Endometrium (tissue), 2 donors: Measurements from ENCODE around the gene MIPEP.
A peak's percentile ranks its signal among the peaks of the same experiment; 100 is the strongest.
"Not testable (repeated sequence)": the region's sequence is repeated elsewhere in the genome, so short reads cannot be mapped to it uniquely, and the experiment has no call there.

ENCODE experiments used
- FAIRE-seq: peaks from 2 replicates; lab custom pipeline; 2012; peaks lifted over from hg19 to GRCh38; lab: Jason Lieb, UNC
- donor health status: control.
- donor health status: control.

Gene MIPEP

DNA sequence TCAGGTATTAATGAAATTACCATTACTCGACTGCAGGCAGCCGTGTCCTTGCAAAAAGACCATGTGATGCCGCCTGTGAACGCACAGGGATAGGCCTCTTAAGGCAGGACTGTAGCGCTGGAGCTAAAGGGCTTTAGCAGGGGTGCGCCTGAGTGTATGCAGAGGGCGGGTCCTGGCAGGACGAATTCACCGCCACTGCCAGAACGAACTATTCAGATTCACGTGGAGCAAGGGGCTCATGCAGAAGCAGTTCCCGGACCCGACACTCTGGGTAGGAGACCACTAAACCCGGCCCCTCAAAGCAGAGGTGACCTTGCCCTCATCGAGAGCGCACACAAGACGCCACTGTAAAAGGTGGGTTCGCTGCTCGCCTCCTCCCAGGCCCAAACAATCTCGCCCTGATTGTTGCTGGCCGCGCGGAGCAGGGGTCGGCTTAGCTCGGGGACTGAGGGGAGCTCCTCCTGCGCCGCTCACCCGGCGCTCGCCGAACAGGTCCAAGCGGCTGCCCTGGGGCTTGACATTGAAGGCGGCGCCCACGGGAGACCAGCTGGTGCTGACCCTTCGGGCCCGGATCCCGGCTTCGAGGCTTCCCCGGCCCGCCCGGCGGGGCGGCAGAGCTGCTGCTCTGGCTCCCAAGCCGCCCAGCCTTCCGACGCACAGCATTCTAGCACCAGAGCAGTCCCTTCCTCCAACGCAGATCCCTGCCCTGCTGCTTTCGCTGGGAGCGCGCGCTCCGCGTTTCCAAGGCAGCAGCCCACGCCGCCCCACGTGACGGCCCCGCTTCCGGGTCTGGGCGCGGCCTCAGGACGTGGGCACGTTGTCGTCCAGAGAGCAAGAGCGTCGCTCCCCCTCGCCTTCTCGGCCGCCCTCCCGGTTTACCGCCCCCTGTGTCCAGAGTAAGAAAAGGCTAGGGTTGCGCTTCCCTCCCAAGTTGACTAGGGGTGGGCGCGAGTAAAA lies at the start of gene MIPEP:
Gene MIPEP (minus strand): TSS at position 743 of the 957 bp plus-strand sequence. CDS start 80 bp downstream, at position 663.
- FAIRE-seq: peak; percentile 89

DNA sequence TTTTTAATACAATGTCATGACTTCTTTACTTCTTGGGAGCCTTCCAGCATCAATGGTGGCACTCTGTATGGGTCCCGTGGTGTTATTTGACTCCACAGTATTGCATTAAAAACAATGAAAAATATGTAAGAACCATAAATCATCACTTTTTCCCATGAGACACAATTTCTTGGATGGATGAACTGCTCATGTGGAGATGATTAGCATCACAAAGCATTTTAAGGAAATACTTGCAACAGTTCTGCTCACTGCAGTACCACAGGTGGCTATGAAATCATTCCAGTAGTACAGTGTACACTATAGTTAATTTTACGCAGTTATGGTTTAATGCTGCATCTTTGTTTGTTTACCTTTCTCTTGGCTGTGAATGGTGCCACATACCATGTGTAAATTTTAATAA lies 45.3 kb upstream of the MIPEP start:
- FAIRE-seq: no peak

DNA sequence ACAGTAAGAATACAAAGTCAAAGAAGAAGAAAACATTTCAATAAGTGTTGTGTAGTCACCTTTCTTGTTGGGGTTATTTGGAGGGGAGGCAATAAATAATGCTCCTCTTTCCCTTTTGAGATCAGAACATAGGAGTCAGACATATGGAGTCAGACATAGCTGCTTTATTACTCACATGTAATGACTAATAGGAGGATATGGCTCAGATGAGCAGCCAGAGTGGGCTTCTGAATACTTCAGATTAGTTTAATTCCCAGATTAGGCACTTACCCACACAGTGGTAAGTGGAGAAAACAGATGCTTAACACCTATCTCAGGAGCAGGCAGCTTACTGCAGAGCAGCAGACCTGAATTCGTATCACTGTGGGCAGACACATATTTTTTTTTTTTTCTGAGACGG lies 39.8 kb upstream of the MIPEP start:
- no peak for FAIRE-seq

DNA sequence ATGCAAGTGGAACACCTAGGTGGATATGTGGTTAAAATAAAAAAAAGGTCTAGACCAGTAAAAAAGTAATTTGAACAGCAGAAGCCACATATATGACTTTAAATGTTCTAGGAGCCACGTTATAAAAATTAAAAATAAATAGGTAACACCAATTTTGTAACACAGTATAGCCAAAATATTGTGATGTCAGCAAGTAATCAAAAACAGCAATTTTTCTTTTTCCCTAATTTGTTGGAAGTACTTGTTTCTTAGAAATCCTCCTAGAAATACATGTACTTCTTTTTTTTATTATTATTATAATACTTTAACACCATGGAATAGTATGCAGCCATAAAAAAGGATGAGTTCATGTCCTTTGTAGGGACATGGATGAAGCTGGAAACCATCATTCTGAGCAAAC lies 33.8 kb upstream of the MIPEP start:
- FAIRE-seq: no peak

DNA sequence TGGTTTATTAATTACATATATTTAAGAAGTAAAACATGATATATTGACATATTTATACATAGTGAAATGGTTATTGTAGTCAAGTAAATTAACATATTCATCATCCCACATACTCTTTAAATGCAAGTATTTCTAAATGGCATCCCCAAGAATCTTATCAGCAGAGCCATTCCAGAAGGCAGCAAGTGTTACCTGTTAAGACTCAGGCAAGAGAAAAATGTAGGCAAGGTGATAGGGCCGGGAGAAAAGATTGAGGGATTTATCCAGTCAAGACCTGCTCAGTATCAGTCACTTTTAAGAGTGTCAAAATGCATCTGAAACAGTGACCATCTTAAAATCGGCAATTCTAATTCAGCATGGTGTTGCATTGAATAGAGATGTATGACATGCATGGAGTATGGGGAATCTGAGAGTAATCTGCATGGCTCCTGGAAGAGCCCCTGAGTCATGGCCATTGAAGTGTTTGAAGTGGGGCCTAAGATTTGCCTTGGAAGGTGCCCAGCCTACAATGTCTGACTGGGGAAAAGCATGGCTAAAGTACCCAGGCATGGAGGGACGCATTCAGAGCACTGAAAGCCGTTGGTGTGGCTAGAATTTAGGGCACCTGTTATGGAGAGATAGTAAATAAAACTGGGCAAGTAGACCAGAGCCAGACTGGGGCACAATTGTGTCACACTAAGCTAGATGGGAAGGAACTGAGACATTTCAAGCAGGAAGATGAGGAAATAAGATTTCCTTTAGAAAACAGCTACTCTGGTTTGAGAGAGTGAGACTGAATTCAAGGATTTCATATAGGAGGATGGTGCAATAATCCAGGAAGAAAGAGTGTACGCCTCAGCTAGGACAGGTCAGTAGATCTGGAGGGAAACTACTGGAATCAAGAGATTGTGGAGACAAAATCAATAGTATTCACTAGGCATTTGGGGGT lies 33.1 kb upstream of the MIPEP start:
- FAIRE-seq: no peak

DNA sequence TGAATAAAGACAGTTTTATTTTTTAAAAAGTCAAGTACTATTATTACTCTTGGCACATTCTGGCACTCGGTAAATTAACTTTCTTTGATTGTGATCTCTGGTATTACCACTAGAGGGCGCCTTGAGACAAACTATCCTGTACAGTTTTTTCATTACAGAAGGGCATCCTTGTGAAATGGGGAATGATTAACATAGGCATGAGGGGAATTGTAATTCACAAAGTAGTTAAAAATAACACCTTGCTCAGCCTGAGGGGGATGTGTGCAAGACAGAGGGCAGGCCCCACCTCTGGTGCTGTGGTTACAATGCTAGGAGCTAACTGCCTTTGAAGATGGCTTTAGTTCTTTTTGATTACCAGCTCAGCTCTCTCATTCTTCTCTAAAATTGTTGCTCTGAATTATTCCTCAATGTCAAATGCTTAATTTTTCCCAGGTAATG lies 32.3 kb upstream of the MIPEP start:
- FAIRE-seq: no peak

DNA sequence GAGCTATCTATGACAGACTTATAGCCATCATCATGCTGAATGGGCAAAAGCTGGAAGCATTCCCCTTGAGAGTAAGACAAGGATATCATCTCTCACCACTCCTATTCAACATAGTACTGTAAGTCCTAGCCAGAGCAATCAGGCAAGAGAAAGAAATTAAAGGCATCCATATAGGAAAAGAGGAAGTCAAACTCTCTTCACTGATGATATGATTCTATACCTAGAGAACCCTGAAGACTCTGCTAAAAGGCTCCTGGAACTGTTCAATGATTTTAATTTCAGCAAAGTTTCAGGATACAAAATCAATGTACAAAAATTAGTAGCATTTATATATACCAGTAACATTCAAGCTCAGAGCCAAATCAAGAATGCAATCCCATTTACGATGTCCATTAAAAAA lies 29.8 kb upstream of the MIPEP start:
- no peak for FAIRE-seq

DNA sequence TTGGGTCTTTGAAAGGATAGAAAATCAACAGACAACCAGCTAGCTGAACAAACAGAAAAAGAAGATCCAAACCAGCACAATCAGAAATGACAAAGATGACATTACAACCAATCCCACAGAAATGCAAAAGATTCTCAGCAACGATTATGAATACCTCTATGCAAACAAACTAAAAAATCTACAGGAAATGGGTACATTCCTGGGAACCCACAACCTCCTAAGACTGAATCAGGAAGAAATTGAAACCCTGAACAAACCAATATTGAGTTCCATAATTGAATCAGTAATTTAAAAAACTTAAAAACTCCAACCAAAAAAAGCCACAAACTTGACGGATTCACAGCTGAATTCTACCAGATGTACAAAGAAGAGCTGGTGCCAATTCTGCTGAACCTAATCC lies 29.0 kb upstream of the MIPEP start:
- no peak for FAIRE-seq

DNA sequence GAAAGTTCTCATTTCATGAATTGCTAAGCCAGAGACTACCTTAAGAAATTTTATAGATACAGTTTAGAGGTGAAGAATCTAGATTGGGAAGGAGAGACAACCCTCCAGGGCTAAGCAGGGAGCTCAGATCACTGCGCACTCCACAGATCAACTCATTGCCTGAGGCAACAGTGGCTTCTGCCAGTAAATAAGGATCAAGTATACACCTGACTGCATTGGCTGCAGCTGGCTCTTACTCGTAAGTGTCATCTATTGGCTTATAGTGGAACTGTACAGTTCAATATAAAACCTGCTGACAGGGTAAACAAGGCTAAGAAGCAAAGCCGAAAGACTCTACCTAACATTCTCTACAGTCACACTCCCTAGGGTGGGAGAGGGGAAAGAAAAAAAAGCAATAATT lies 26.1 kb upstream of the MIPEP start:
- FAIRE-seq: no peak

DNA sequence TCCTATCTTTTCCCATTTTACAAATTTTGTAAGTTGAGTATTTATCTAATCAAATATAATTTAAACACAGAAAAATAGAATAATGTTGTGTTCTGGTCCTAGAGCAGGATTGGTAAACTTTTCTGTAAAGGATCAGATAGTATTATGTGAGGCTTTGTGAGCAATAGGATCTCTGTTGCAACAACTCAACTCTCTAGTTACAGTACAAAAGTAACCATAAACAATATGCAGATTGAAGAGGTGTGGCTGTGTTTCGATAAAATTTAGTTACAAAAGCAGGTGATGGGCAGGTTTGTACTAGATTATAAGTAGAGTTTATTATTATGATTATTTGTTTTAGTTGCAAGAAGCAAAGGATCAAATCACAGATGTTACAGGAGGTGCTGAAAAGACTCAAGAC lies 23.3 kb upstream of the MIPEP start:
- FAIRE-seq: no peak

DNA sequence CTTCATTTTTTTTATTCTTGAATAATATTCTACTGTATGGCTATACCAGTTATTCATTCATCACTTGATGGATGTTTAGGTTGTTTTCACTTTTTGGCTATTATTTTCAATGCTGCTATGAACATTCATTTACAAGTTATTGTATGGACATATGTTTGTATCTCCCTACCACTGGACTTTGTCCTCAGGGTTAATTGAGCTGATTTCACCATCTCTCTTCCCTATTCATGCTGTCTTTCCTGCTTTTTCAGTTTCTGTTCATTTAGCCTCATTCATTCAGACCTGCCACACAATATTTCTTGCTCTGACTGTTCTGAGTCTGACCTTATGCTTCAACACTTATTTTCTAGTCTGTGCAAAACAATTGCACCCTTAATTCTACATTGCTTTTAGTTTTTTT lies 20.4 kb upstream of the MIPEP start:
- FAIRE-seq: no peak

DNA sequence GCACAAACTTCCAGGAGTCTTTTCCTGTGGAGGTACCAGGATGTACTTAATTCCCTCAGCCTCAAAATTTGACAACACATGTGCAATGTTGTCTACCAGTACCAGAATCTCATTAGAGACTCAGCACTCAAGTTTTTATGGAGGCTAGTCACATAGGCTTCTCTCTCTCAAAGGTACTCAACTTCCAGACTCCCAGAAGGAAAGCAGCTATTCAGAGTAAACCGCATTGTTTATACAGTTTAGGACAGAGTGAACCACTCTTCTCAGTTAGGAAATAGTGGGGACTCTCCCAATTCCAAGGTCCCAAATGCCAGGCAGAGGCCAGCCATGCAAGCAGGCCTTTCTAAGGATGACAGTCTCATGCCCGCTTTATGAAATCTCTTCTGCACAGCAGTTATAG lies 16.6 kb upstream of the MIPEP start:
- FAIRE-seq: no peak

DNA sequence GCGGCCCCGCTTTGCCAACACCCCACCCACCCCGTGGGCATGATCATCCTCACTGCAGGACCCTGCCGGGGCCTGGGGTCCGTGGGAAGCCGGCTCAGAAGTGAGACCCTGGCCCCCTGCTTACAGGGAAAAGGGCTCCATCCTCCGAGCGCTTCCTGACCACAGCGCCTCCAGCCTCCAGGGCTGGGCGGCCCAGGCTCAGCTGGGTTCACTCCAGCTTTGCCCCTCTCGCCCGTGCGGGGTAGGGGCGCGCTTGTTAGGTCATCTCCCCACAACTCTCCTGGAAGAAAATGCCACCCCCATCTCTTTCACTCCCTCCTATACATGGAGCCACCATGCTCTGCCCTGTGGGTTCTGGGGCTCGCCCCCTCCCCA lies 14.7 kb upstream of the MIPEP start:
- no peak for FAIRE-seq

DNA sequence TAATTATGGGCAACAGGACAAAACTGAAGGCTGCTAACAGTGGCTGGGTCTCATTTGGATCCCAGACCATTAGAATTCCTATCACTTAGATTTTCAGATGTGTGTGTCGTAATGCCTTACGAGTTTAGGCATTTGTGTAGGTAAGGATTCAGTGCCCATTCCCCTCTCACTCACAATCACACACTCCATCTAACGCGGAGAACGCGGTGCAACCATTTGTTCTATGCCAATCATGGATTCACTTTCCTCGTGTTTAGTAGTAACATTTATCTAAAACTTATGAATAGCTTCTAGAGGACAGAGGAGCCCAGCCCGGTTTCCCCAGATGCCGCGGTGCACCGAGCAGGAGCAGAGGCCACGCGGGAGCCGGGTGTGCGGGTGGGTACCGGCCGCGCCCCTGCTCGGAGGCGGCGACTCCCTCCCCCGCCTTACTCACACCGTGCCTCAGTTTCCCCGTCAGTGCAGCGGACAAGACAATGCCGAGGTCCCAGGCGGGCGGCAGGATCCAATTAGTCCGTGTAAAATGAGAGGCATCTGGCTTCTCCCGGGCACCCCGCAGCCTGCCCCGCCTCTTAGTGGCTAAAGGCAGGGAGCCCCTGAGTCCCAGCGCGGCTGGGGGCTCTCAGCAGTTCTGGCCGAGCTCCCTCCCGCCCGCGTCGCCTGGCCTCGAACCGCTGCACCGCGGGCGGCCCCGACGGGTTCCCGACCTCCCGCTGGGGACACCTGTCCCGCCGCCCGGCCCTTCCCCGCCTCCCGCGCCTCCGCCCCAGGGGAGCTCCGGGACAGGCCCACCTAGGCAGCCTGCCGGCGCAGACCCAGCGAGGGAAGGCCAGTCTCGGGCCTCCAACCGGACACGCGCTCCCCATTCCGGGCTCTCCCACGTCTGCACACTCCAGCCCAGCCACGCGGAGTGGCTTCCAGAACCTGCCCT lies 14.0 kb upstream of the MIPEP start:
- FAIRE-seq: no peak

DNA sequence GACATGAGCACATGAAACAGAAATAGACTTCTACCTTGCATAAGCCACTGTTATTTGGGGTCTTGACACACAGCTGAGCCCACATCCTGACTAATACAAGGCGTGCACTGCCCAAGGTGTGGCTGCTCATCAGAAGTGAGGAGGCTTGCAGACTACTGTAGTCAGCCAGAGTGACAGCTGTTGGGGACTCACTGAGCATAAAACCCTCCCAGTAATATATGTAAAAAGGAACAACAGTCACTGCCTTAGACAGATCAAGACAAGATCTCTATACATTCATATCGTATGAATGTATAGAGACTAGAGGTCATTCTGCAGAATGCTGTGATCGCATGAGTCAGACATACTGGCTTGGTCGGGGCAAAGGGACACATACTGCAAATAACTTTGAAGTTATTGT lies 12.2 kb upstream of the MIPEP start:
- FAIRE-seq: no peak

DNA sequence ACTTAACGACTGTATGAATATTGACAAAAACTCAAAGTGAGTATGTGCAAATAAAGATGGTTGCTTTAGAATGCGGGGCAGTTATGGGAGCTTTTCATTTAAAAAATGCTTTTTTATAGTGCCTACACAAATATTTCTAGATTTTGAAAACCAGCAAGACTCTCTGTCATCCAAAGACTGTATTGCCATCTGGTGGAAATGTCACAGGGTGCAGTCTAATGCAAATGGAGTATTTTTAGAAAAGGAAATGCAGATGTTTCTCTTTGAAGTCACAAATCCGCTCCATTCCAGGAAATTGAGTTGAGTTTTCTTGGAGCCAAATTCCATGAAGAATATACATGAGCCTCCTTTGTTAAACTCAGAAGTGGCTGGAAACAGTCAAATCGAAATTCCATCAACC lies 10.4 kb upstream of the MIPEP start:
- peak; percentile 89 for FAIRE-seq

DNA sequence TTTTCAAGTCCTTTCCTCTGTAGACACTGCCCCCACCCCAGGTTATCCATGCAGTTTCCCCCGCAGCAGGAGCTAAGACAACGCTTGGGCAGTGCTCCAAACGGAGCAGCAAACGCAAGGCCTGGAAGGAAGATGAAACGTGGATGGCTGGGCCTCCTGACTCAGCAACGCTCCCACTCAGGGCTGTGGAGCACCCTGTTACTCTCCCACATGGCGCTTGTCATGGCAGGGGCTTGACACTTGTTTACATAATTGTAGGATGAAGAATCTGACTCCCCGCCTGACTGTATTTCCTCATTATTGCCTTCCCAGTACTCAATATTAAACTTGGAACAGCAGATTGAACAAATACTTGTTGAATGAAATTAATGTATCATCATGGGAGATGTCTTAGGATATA lies 8.9 kb upstream of the MIPEP start:
- FAIRE-seq: peak; percentile 67

DNA sequence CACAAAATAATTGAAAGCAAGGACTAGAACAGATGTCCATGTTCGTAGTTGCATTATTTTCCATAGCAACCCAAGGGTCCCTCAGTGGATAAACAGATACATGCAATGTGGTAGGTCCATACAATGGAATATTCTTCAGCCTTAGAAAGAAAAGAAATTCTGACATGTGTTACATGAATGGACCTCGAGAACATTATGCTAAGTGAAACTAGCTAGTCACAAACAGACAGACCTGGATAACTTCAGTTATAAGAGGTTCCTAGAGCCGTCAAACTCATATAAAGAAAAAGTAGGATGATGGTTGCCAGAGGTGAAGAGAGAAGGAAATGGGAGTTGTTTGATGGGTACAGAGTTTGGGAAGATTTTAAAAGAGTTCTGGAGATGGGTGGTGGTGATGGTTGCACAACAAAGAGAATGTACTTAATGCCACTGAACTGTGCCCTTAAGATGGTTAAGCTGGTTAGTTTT lies 8.3 kb upstream of the MIPEP start, which contains the start of gene C1QTNF9B:
Gene C1QTNF9B (minus strand): TSS at position 51 of the 468 bp plus-strand sequence.
- not testable (repeated sequence) for FAIRE-seq

DNA sequence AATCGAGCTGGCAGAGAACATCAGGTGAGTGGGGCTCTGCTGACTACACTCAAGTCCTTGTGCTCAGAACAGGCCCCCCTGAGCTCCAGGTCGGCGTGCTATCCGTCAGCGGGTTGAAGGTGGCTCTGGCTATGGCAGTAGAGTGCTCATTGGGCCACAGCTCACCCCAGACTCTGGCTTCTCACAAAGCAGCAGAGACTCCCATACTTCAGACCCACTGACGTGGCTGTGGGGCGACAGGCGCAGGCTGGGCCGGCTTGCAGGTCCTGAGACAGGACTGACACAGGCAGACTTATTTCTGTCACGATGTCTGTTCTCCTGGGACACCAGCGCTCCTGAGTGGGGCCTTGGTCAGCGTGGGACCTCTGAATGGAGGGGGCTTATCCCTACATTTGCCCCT lies 5.5 kb upstream of the MIPEP start:
- FAIRE-seq: not testable (repeated sequence)

DNA sequence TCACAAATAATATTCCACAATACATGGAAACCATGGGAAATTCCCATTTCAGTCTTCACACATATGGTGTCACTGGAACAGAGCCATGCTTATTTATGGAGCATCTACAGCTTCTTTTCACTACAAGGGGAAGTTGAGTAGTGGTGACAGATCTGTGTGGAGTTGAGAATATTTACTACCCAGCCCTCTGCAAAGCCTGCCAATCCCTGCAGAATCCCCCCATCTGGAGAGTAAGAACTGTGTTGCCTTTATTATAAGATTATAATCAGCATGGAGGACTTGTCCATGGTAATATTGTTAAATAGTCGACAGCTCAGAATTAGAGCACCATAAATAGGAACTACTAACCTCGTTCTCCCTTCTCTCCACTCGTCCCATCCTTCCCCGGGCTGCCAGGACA lies 4.6 kb upstream of the MIPEP start:
- FAIRE-seq: not testable (repeated sequence)
